ENCODE results near the gene SEC62.

- TF ChIP-seq POLR2AphosphoS5 (IDR thresholded peaks at IDR 0.05) (no peak), POLR2A (IDR thresholded peaks at IDR 0.05) (no peak)
Observed at GRCh38 chr3:169953462-169954141, 13.0 kb upstream of the SEC62 start.

All from suprapubic skin (tissue), 4 donors.